Stimulated activated naive CD8-positive, alpha-beta T cell treated with anti-CD3 and anti-CD28 coated beads, Interleukin-15, Interleukin-2, amounts not matched to agents 100 U/mL and 50 U/mL, for 24 hours (primary cell): Measurements from ENCODE around the gene CDH3.

Experiments used
- ATAC-seq: fragments of 150-1000 bp; cut with Tn5 transposase; one replicate; pipeline ENCODE4 v1.10.0; 2021
- DNase-seq: peaks from one replicate; pipeline ENCODE4 v3.0.0; 2021

CDH3 gene

GRCh38 chr16:68644715-68645493 is at the start of gene CDH3:
TSS of gene CDH3 (plus strand) at chr16:68645310. CDS start at chr16:68645380, 70 bp downstream.
- DNase-seq (peak; percentile 21), ATAC-seq (peak; percentile 8)

GRCh38 chr16:68596266-68596665 is 48.8 kb upstream of the CDH3 start:
- no peak for ATAC-seq
- no peak for DNase-seq

- ATAC-seq = no peak
- DNase-seq = no peak
Observed at GRCh38 chr16:68599586-68599985, 45.5 kb upstream of the CDH3 start.

DNA sequence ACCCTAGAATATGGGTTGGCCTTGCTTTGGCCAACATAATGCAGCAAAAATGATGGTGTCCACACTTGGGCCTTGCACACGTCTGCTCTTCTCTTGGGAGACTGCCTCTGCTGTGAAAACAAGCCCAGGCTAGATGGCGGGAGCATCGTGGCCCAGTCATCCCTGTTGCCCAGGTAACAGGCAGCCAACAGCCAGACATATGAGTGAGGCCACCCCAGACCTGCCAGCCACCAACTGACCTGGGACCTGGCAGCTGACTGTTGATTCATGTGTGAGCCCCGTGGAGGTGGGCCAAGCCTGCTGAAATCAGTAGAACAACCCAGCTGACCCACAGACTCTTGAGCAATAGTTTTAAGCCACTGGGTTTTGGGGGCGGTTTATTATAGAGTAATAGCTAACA is 39.4 kb upstream of the CDH3 start:
- peak; percentile 23 for ATAC-seq
- DNase-seq = no peak

DNA sequence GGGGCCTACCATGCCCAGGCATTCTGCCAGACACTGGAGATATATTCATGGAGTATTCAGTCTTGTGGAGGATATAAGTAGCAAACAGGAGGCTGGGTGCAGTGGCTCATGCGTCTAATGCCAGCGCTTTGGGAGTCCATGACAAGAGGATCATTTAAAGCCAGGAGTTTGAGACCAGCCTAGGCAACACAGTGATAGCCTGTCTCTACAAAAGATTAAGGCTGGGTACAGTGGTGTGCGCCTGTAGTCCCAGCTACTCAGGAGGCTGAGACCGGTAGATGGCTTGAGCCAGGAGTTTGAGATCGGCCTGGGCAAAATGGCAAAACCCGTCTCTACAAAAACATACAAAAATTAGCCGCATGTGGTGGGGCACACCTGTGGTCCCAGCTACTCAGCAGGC is 37.7 kb upstream of the CDH3 start:
- ATAC-seq (no peak), DNase-seq (no peak)

GRCh38 chr16:68608330-68608729 is 36.8 kb upstream of the CDH3 start:
- no peak for ATAC-seq
- no peak for DNase-seq

GRCh38 chr16:68612996-68613395 is 32.1 kb upstream of the CDH3 start:
- ATAC-seq (no peak), DNase-seq (no peak)

DNA sequence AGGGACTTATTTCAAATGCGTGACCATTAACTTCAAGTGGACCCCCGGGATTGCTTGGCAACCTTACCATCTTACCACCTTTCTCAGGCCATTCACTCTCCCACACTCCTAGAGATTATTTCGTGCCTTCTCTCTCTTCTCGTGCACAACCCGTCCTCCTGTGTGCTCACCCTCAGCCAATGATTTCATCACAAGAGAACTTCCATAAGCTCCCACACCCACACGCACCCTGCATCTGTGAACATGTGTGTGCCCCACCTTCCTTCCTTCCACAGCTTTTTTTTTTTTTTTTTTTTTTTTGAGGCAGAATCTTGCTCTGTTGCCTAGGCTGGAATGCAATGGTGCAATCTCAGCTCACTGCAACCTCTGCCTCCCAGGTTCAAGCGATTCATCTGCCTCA is 27.4 kb upstream of the CDH3 start:
- no peak for ATAC-seq
- DNase-seq = no peak

DNA sequence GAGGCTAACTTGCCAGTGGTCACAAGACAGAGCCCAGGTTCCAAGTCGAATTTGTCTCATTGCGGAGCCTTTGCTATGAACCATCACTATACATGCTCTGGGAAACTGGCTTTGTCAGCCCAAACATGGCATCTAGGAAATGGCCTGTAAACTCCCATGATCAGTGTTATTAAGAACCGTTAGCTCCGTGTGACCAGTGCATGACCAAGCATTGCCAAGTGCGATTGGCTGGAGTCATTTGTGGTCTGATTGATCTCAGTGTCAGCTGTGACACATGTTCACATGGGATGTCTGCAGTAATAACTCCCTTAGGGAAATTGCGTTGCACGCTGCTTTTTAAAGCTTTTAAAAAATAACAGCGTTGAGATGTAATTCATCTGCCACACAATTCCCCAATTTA is 18.6 kb upstream of the CDH3 start:
- DNase-seq (no peak), ATAC-seq (no peak)

- no peak for ATAC-seq
- DNase-seq = no peak
Observed at GRCh38 chr16:68627951-68628425, 17.1 kb upstream of the CDH3 start.

GRCh38 chr16:68629351-68629910 is 15.7 kb upstream of the CDH3 start:
- peak; percentile 59 for ATAC-seq
- DNase-seq = no peak

- no peak for DNase-seq
- ATAC-seq = no peak
Observed at GRCh38 chr16:68636064-68636560, 9.0 kb upstream of the CDH3 start.

- no peak for DNase-seq
- ATAC-seq = peak; percentile 81
Observed at GRCh38 chr16:68636818-68637217, 8.3 kb upstream of the CDH3 start.

- DNase-seq (no peak), ATAC-seq (no peak)
Observed at GRCh38 chr16:68640972-68641371, 4.1 kb upstream of the CDH3 start.

DNA sequence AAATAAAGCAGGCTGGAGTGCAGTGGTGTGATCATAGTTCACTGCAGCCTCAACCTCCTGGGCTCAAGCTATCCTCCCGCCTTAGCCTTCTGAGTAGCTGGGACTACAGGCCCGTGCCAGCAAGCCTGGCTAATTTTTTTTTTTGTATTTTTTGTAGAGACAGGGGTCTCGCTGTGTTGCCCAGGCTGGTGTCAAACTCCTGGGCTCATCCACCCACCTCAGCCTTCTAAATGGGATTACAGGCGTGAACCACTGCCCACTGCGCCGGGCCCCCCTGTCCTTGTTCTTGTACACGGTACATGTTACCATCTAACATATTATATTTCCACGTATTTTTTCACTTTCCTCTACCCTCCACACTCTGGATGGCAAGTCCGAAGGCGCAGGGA is 3.1 kb upstream of the CDH3 start:
- DNase-seq (no peak), ATAC-seq (no peak)

DNA sequence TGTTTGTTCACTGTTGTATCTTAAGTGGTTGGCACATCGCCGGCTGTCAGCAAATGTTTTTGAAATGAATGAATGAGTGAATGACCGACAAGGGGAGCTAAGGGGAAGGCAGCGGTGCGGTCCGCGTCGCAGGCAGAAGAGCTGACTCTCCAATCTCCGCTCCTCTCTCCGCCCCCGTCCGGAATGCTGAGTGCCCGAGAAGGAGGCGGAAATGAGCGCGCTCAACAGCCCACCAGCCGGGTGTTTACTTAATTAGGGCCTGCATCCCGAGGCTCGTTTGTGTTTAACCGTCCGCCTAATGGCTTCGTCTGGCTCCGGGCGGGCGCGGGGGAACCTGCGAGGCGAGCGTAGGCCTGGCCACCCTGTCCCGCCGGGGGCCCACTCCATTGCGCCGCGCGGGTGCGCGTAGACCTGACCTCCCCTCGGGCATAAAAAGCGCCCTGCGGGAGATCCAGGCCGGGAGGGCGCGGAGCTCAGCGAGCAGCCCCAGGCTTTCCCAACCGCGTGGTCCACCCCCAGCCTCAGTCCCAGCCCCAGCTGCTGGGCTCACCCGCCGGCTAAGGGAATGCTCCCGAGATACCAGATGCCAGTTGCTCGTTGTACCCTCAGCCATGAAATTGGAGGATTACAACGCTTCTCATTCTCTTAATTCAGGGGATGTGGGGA is 2.5 kb upstream of the CDH3 start:
- ATAC-seq (no peak), DNase-seq (no peak)

GRCh38 chr16:68643227-68643626 is 1.9 kb upstream of the CDH3 start:
- ATAC-seq (no peak), DNase-seq (no peak)

DNA sequence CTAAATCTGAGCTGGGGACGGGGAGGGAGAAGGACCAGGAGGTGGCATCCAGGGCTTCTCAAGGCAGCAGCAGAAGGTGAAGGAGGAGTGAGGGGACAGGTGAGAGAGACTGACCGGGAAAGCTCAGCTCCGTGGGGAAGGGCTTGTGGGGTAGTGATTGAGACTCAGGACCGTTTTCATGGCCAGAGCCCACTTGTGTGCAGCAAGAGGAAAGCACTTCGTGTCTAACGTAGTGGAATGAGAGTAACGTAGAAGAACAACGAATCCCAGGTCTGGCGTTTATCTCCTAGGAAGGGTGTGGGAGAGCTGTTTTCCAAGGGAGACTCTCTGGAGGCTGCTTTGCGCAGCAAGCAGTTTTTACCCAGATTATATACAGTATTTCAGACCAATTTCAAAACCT is 1.3 kb upstream of the CDH3 start:
- no peak for ATAC-seq
- no peak for DNase-seq

DNA sequence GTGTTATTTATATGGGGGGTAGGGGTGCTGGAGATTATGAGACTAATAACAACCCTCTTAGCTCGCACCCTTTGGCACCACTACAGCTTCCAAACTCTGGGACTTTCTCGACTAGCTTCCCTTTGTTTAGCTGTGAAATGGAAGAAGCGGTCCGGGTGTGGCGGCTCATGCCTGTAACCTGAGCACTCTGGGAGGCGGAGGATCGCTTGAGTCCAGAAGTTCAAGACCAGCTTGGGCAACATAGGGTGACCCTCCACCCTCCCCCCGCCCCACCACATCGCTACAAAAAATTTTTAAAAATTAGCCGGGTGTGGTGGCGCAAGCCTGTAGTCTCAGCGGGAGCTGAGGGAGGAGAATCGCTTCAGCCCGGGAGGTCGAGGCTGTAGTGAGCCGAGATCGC is 814 bp upstream of the CDH3 start:
- DNase-seq (no peak), ATAC-seq (no peak)

GRCh38 chr16:68645494-68646388 is 631 bp downstream of the CDH3 start:
- no peak for ATAC-seq
- DNase-seq = no peak

GRCh38 chr16:68646953-68647659 is 2.0 kb downstream of the CDH3 start:
- ATAC-seq = no peak

GRCh38 chr16:68651136-68651535 is 6.0 kb downstream of the CDH3 start:
- DNase-seq = no peak
- ATAC-seq = peak; percentile 20

More at GRCh38 chr16:68646953-68647659, 2.0 kb downstream of the CDH3 start:
- no peak for DNase-seq
